IPS DF 19.7 (cell line): ENCODE data around the gene CCL17.
"Not testable (repeated sequence)": the region's sequence is repeated elsewhere in the genome, so short reads cannot be mapped to it uniquely, and the experiment has no call there.

ENCODE experiments used
- DNase-seq: peaks from one replicate; pipeline ENCODE4 v3.0.0-alpha.2; 2013; ENCODE audit warnings: low read depth, low spot score

CCL17 gene

GRCh38 chr16:57403965-57404817, at the start of gene CCL17:
CCL17 (plus strand) TSS chr16:57404767; CDS start chr16:57413933, 9,166 bp downstream.
- no peak for DNase-seq

GRCh38 chr16:57355898-57356414, 48.6 kb upstream of the CCL17 start:
- DNase-seq, result no peak

GRCh38 chr16:57356547-57356946, 48.0 kb upstream of the CCL17 start:
- DNase-seq, result no peak

- DNase-seq, result no peak
Observed at GRCh38 chr16:57357330-57358085, 47.1 kb upstream of the CCL17 start.

- no peak for DNase-seq
Observed at GRCh38 chr16:57358086-57358420, 46.5 kb upstream of the CCL17 start.

- DNase-seq, result no peak
Observed at GRCh38 chr16:57358527-57359095, 46.0 kb upstream of the CCL17 start, which contains the start of gene CCL22. CCL22 (plus strand) TSS chr16:57358783; CDS start chr16:57358817, 34 bp downstream.

GRCh38 chr16:57360321-57360935, 44.1 kb upstream of the CCL17 start:
- no peak for DNase-seq

- no peak for DNase-seq
Observed at GRCh38 chr16:57361404-57361803, 43.2 kb upstream of the CCL17 start.

GRCh38 chr16:57364143-57364542, 40.4 kb upstream of the CCL17 start:
- no peak for DNase-seq

- no peak for DNase-seq
Observed at GRCh38 chr16:57366544-57367040, 38.0 kb upstream of the CCL17 start.

GRCh38 chr16:57367116-57367752, 37.3 kb upstream of the CCL17 start:
- no peak for DNase-seq

GRCh38 chr16:57371494-57372371, 32.8 kb upstream of the CCL17 start:
- no peak for DNase-seq

GRCh38 chr16:57372372-57373116, 32.0 kb upstream of the CCL17 start, which contains the start of gene CX3CL1:
CX3CL1 (plus strand) TSS chr16:57372490; CDS start chr16:57372569, 79 bp downstream.
- no peak for DNase-seq

- no peak for DNase-seq
Observed at GRCh38 chr16:57373117-57373947, 31.2 kb upstream of the CCL17 start.

- no peak for DNase-seq
Observed at GRCh38 chr16:57374067-57374534, 30.5 kb upstream of the CCL17 start.

- not testable (repeated sequence) for DNase-seq
Observed at GRCh38 chr16:57374925-57375465, 29.6 kb upstream of the CCL17 start.

GRCh38 chr16:57376313-57376818, 28.2 kb upstream of the CCL17 start:
- DNase-seq, result no peak
